OCI-LY1 (cell line): Measurements from ENCODE around the gene GPATCH4.

Experiments
- CTCF ChIP-seq: fragments of 200-600 bp; sonication (generic), shearing (Covaris generic); IDR thresholded peaks from 2 replicates; pipeline ENCODE4 v1.5.1; 2017; ENCODE audit warnings: mild to moderate bottlenecking, antibody characterized with exemption, low read length, moderate library complexity, mixed read lengths
- EZH2 ChIP-seq: fragments of 200-600 bp; sonication (generic), shearing (Covaris generic); IDR thresholded peaks from 2 replicates; pipeline ENCODE4 v1.8.0; 2017; ENCODE audit warnings: borderline replicate concordance, mixed run types, mild to moderate bottlenecking, antibody characterized with exemption, low read length, moderate library complexity, mixed read lengths

DNA sequence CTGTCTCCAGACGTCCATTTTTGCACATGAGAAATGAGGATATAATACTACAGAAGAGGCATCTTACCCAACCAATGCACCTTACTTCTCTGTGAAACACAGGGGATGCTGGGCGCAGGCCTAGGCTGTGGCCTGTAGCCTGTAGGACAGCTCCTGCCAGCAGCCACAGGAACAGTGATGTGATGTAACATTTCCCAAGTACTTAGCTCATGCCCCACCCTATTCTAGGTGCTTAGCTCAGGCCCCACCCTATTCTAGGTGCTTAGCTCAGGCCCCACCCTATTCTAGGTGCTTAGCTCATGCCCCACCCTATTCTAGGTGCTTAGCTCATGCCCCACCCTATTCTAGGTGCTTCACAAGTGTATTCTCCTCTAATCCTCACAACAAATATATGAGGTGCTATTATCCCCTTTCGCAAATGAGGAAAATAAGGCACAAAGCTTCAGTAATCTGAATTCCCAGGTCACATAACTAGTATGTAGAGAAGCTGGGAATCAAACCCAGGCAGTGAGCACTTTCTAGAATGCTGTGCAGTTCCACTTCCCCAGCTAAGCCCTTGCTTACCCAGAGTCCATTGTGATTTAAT is 14.3 kb downstream of the GPATCH4 start:
- TF ChIP-seq CTCF = no peak
- TF ChIP-seq EZH2 = no peak
